Activated CD4-positive, alpha-beta T cell treated with anti-CD3 and anti-CD28 coated beads for 1 hour (primary cell): Measurements from ENCODE around the gene CPE.
"Not testable (repeated sequence)": the region's sequence is repeated elsewhere in the genome, so short reads cannot be mapped to it uniquely, and the experiment has no call there.

Source experiments
- DNase-seq: peaks from one replicate; pipeline ENCODE4 v3.0.0-alpha.2; 2020

The CPE gene

GRCh38 chr4:165472943-165473676 lies 94.3 kb downstream of the CPE start:
- DNase-seq = no peak

GRCh38 chr4:165474784-165475705 lies 96.2 kb downstream of the CPE start:
- DNase-seq = no peak

- DNase-seq = no peak
Observed at GRCh38 chr4:165475706-165476070, 96.9 kb downstream of the CPE start.

GRCh38 chr4:165476214-165477098 lies 97.6 kb downstream of the CPE start:
- DNase-seq = no peak

- no peak for DNase-seq
Observed at GRCh38 chr4:165477799-165478198, 99.0 kb downstream of the CPE start.

- DNase-seq = no peak
Observed at GRCh38 chr4:165478260-165478659, 99.5 kb downstream of the CPE start.

GRCh38 chr4:165481053-165481835 lies 102.4 kb downstream of the CPE start:
- no peak for DNase-seq

- DNase-seq = no peak
Observed at GRCh38 chr4:165489786-165490185, 111.0 kb downstream of the CPE start.

- not testable (repeated sequence) for DNase-seq
Observed at GRCh38 chr4:165492583-165492982, 113.8 kb downstream of the CPE start.

GRCh38 chr4:165493359-165493758 lies 114.6 kb downstream of the CPE start:
- peak; percentile 47 for DNase-seq

GRCh38 chr4:165502916-165503907 lies 124.4 kb downstream of the CPE start:
- DNase-seq = no peak

GRCh38 chr4:165504184-165504583 lies 125.4 kb downstream of the CPE start:
- DNase-seq = no peak

- DNase-seq = no peak
Observed at GRCh38 chr4:165505958-165506837, 127.4 kb downstream of the CPE start.

GRCh38 chr4:165506849-165507248 lies 128.0 kb downstream of the CPE start:
- no peak for DNase-seq

- DNase-seq = no peak
Observed at GRCh38 chr4:165507381-165507780, 128.6 kb downstream of the CPE start.

- DNase-seq = no peak
Observed at GRCh38 chr4:165508372-165509120, 129.7 kb downstream of the CPE start.

- DNase-seq = no peak
Observed at GRCh38 chr4:165512424-165512823, 133.6 kb downstream of the CPE start.

- DNase-seq = no peak
Observed at GRCh38 chr4:165514739-165515138, 135.9 kb downstream of the CPE start.

GRCh38 chr4:165515201-165515600 lies 136.4 kb downstream of the CPE start:
- no peak for DNase-seq
